ENCODE results near the gene RAMACL. TPM values are rescaled to one million over a fixed set of nuclear protein-coding genes. Genes with fewer than 3 reads are reported as not detected.

RAMACL gene
- total and polyA plus RNA-seq, 2 donors (not counting 1 experiment from before 2014, with no cell fraction given), result 2.7 TPM; not detected in 1

DNA sequence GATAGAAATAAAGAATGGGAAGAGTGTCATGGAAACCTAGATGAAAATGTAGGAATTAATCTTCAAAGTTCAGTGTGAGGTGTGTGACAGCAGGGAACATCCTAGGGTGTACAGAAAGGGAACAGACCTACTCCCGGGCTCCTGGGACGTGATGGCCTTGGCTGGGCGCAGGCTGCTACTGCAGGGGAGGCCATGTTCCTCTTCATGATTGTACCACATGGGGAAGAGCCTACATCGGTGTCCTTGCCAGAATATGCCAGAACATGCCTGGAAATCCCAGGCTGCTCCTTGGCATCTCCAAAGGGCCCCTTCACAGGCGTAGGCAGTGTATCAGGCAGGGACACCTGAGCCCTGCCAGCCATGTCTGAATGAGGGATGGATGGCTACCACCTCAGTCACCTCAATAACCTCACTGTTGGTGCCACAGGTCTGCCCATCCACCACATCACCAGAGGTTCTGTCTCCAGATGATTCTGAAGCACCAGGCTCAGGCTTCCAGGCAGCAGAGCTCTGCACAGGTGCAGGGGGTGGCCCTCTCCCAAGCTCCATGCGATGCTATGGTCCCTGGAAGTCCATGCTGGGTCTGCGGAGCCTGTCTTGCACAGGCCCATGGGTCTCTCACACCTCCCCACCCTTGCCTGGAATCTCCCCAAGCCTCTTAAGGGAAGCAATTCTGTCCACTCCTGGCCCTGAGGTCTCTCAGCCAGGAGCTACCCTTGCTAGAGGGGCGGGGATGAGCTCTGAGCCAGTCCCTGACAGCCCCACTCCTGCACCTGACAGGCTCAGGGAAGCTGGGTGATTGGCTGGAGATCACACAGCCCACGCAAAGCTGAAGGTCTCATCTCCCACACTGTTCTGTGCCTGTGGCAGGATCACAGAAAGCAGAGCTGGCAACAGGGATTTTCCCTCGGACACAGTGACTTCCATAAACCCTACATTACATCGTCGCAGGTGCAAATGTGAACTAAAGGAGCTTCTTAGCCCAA, 20.2 kb downstream of the RAMACL start:
- H3K4me1 Mint-ChIP-seq, result no peaks in the 10 kb centered on the region

More for the DNA sequence above, 20.2 kb downstream of the RAMACL start:
- no peak overlapping the region for H3K4me2 ChIP-seq (replicated peaks; ENCODE audit: low read depth, low read length, poor library complexity, severe bottlenecking)
- Mint-ChIP-seq H3K4me3 (no peak overlapping the region), H3K27ac (no peak overlapping the region), H3K27me3 (peaks cover 4% of the 10 kb centered on the region), H3K9me3 (ENCODE audit: insufficient read depth) (no peaks in the 10 kb centered on the region)
- peaks cover 0 to under 1% (median 0%) of the 10 kb centered on the region in 3 donors for H3K9me3 ChIP-seq (ENCODE audit: control extremely low read depth in 1 of 3, control insufficient read depth in 2 of 3, insufficient read depth in 1 of 3, low read length in 2 of 3)
- H3K36me3 ChIP-seq (replicated peaks in 1 of 2; ENCODE audit: control extremely low read depth in 1 of 2, control insufficient read depth in 1 of 2, extremely low read depth in 1 of 2, insufficient read depth in 2 of 2, low read length in 1 of 2), result no peaks in the 10 kb centered on the region
- 94% methylated on average over 12 of the region's 12 CpGs for WGBS (ENCODE audit: insufficient coverage)
- H4K20me1 ChIP-seq (ENCODE audit: control insufficient read depth, insufficient read depth, low read length, poor library complexity, severe bottlenecking), result no peaks in the 10 kb centered on the region
- no peak for DNase-seq
- H3K79me2 ChIP-seq (ENCODE audit: control insufficient read depth, insufficient read depth, low read length), result no peaks in the 10 kb centered on the region
- ATAC-seq (ENCODE audit: low read depth), result no peak
- no peak overlapping the region for H3K4me3 ChIP-seq (ENCODE audit: control extremely low read depth in 1 of 5, extremely low read depth in 1 of 5, insufficient read depth in 1 of 5, low read depth in 2 of 5, low read length in 4 of 5)
- no peak for TF ChIP-seq EZH2 (IDR thresholded peaks at IDR 0.05; ENCODE audit: borderline replicate concordance, insufficient read depth, low read depth, low read length, poor library complexity, severe bottlenecking)
- TF ChIP-seq, protein P1, sequence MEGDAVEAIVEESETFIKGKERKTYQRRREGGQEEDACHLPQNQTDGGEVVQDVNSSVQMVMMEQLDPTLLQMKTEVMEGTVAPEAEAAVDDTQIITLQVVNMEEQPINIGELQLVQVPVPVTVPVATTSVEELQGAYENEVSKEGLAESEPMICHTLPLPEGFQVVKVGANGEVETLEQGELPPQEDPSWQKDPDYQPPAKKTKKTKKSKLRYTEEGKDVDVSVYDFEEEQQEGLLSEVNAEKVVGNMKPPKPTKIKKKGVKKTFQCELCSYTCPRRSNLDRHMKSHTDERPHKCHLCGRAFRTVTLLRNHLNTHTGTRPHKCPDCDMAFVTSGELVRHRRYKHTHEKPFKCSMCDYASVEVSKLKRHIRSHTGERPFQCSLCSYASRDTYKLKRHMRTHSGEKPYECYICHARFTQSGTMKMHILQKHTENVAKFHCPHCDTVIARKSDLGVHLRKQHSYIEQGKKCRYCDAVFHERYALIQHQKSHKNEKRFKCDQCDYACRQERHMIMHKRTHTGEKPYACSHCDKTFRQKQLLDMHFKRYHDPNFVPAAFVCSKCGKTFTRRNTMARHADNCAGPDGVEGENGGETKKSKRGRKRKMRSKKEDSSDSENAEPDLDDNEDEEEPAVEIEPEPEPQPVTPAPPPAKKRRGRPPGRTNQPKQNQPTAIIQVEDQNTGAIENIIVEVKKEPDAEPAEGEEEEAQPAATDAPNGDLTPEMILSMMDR (IDR thresholded peaks at IDR 0.05), result no peak
- H3K27me3 ChIP-seq (replicated peaks in 1 of 4; ENCODE audit: control extremely low read depth in 1 of 4, control insufficient read depth in 3 of 4, insufficient read depth in 4 of 4, low read length in 3 of 4), result peaks cover 0 to 6% (median 0%) of the 10 kb centered on the region in 4 experiments
- ChIA-PET POLR2A (no interaction called here), CTCF (no interaction called here)
- H3K4me1 ChIP-seq (ENCODE audit: control insufficient read depth in 2 of 2, insufficient read depth in 2 of 2, low read length in 2 of 2), result no peaks in the 10 kb centered on the region
- intact Hi-C loops (cut with micrococcal nuclease), result no loop called here
- no peak overlapping the region for H3K9ac ChIP-seq (ENCODE audit: low read length)
- no peak overlapping the region for H2AFZ ChIP-seq (ENCODE audit: insufficient read depth, low read depth, low read length, poor library complexity, severe bottlenecking)
- no peak overlapping the region for H3K27ac ChIP-seq (ENCODE audit: low read length in 2 of 2)
